WTC11 (cell line): ENCODE measurements around the gene BNC2. TPM values are rescaled to one million over a fixed set of nuclear protein-coding genes. Genes with fewer than 3 reads are reported as not detected.
A peak's percentile ranks its signal among the peaks of the same experiment; 100 is the strongest.

Experiments used
- ATAC-seq: fragments of 200-7000 bp; cut with Tn5 transposase; 2 replicates; pipeline ENCODE4 v1.10.0; 2021; ENCODE audit warnings: mild to moderate bottlenecking, moderate library complexity
- CTCF ChIA-PET: fragments of 300-600 bp; sonication (Branson Sonifier 250); formaldehyde crosslinking; loops from one replicate; lab custom pipeline; 2021; ENCODE audit warnings: antibody characterized with exemption; lab: Charles Lee
- POLR2A ChIA-PET: fragments of 350-600 bp; sonication (Branson Sonifier 250); formaldehyde crosslinking; loops from one replicate; lab custom pipeline; 2021; ENCODE audit warnings: antibody characterized with exemption; lab: Charles Lee
- DNase-seq: peaks from one replicate; pipeline ENCODE4 v3.0.0; 2021; ENCODE audit warnings: low spot score
- H3K27ac Mint-ChIP-seq: 2 replicates; pipeline ENCODE4 v1.8.0; 2021; ENCODE audit warnings: mixed read lengths
- H3K27me3 Mint-ChIP-seq: 2 replicates; pipeline ENCODE4 v1.8.0; 2021; ENCODE audit warnings: low read depth, mild to moderate bottlenecking, moderate library complexity, mixed read lengths
- H3K36me3 Mint-ChIP-seq: 2 replicates; pipeline ENCODE4 v1.8.0; 2021; ENCODE audit warnings: mixed read lengths
- H3K4me1 Mint-ChIP-seq: 2 replicates; pipeline ENCODE4 v1.8.0; 2022; ENCODE audit warnings: mixed read lengths
- H3K4me3 Mint-ChIP-seq: 2 replicates; pipeline ENCODE4 v1.8.0; 2021; ENCODE audit warnings: mild to moderate bottlenecking, moderate library complexity, mixed read lengths
- H3K9me3 Mint-ChIP-seq: 2 replicates; pipeline ENCODE4 v1.8.0; 2021; ENCODE audit warnings: mixed read lengths
- EMX1 ChIP-seq: fragments of 250-450 bp; sonication (Bioruptor Pico); IDR thresholded peaks from 2 replicates; pipeline ENCODE4 v1.8.0; 2021; ENCODE audit warnings: mild to moderate bottlenecking
- FOXJ3 ChIP-seq: sonication (generic); formaldehyde crosslinking; IDR thresholded peaks from 2 replicates; pipeline ENCODE4 v1.9.0; 2021; ENCODE audit warnings: missing genetic modification reagents, mild to moderate bottlenecking, borderline replicate concordance
- JUN ChIP-seq: sonication (generic); formaldehyde crosslinking; IDR thresholded peaks from 2 replicates; pipeline ENCODE4 v1.8.0; 2023; ENCODE audit warnings: mild to moderate bottlenecking, missing genetic modification reagents
- MLX ChIP-seq: sonication (generic); formaldehyde crosslinking; IDR thresholded peaks from 2 replicates; pipeline ENCODE4 v1.8.1; 2023; ENCODE audit warnings: mild to moderate bottlenecking, missing genetic modification reagents, moderate library complexity
- NFE2L1 ChIP-seq: sonication (generic); formaldehyde crosslinking; IDR thresholded peaks from 2 replicates; pipeline ENCODE4 v1.8.1; 2023; ENCODE audit warnings: missing genetic modification reagents
- NFYB ChIP-seq: sonication (generic); formaldehyde crosslinking; conservative IDR thresholded peaks from 2 replicates; pipeline ENCODE4 v1.8.0; 2022; ENCODE audit warnings: low read depth, missing genetic modification reagents
- RELA ChIP-seq: sonication (generic); formaldehyde crosslinking; IDR thresholded peaks from 2 replicates; pipeline ENCODE4 v1.8.1; 2022; ENCODE audit warnings: missing genetic modification reagents, mild to moderate bottlenecking, borderline replicate concordance
- SOX15 ChIP-seq: fragments of 250-450 bp; sonication (Bioruptor Pico); IDR thresholded peaks from 2 replicates; pipeline ENCODE4 v1.9.0; 2021; ENCODE audit warnings: mild to moderate bottlenecking
- SP1 ChIP-seq: sonication (generic); formaldehyde crosslinking; conservative IDR thresholded peaks from 2 replicates; pipeline ENCODE4 v1.8.1; 2022; ENCODE audit warnings: missing genetic modification reagents
- TCF7 ChIP-seq: sonication (generic); formaldehyde crosslinking; IDR thresholded peaks from 2 replicates; pipeline ENCODE4 v1.8.0; 2022; ENCODE audit warnings: mild to moderate bottlenecking, low read depth, missing genetic modification reagents, moderate library complexity
- ZBTB43 ChIP-seq: sonication (generic); formaldehyde crosslinking; IDR thresholded peaks from 2 replicates; pipeline ENCODE4 v1.8.1; 2023; ENCODE audit warnings: mild to moderate bottlenecking, missing genetic modification reagents
- ZNF138 ChIP-seq: sonication (generic); formaldehyde crosslinking; conservative IDR thresholded peaks from 2 replicates; pipeline ENCODE4 v1.8.1; 2022; ENCODE audit warnings: mild to moderate bottlenecking, moderate library complexity, missing genetic modification reagents
- ZNF219 ChIP-seq: sonication (generic); formaldehyde crosslinking; IDR thresholded peaks from 2 replicates; pipeline ENCODE4 v1.8.0; 2023; ENCODE audit warnings: missing genetic modification reagents, mild to moderate bottlenecking, borderline replicate concordance
- ZNF232 ChIP-seq: sonication (generic); formaldehyde crosslinking; IDR thresholded peaks from 2 replicates; pipeline ENCODE4 v1.8.0; 2022; ENCODE audit warnings: mild to moderate bottlenecking, missing genetic modification reagents
- ZNF416 ChIP-seq: fragments of 250-450 bp; sonication (Bioruptor Pico); IDR thresholded peaks from 2 replicates; pipeline ENCODE4 v1.9.0; 2021; ENCODE audit warnings: mild to moderate bottlenecking, inconsistent platforms
- ZNF425 ChIP-seq: fragments of 250-450 bp; sonication (Bioruptor Pico); conservative IDR thresholded peaks from 2 replicates; pipeline ENCODE4 v1.9.0; 2021; ENCODE audit warnings: mild to moderate bottlenecking
- ZNF671 ChIP-seq: fragments of 250-450 bp; sonication (Bioruptor Pico); IDR thresholded peaks from 2 replicates; pipeline ENCODE4 v1.8.0; 2021; ENCODE audit warnings: mild to moderate bottlenecking
- total RNA-seq: library from RNA; stranded (reverse); gene quantifications from 3 replicates; pipeline ENCODE4 v1.2.3, GENCODE V29; 2021
- TF ChIP-seq, protein P1 (sequence below): fragments of 250-450 bp; sonication (Bioruptor Pico); IDR thresholded peaks from 2 replicates; pipeline ENCODE4 v1.9.0; 2021; ENCODE audit warnings: moderate library complexity, mild to moderate bottlenecking, inconsistent platforms, borderline replicate concordance
- TF ChIP-seq, protein P2 (sequence below): sonication (generic); formaldehyde crosslinking; IDR thresholded peaks from 2 replicates; pipeline ENCODE4 v1.8.1; 2023; ENCODE audit warnings: mild to moderate bottlenecking, missing genetic modification reagents, borderline replicate concordance
- TF ChIP-seq, protein P3 (sequence below): sonication (generic); formaldehyde crosslinking; IDR thresholded peaks from 2 replicates; pipeline ENCODE4 v1.8.1; 2022; ENCODE audit warnings: low read depth, missing genetic modification reagents, borderline replicate concordance

The BNC2 gene
- total RNA-seq, 1 experiment from 2014 or later = 33.3 TPM

DNA sequence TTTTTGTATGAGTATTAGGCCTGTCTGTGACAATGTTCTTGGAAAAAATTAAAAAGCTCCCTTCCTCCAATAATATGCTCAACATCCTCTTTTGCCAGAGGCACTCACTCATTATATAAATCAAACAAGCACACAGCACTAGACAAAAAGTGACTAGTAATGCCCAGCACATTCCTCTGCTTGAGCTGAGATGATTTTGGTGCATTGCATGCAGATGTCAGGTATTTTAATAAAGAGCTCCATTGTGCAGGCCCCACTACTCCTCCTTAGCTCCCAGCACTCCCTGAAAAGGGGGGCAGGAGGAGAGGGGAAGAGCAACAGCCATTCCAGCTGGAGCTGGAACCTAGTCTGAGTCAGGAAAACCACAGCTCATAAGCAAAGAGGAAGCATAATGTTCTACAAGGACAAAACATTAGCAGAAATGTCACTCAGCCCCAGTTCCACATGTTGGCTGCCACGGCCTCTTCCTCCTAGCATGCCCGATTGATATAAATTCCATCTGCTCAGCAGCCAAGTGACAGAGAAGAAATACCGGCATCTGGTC is 348.5 kb downstream of the BNC2 start (continued):
- TF ChIP-seq, protein P1, sequence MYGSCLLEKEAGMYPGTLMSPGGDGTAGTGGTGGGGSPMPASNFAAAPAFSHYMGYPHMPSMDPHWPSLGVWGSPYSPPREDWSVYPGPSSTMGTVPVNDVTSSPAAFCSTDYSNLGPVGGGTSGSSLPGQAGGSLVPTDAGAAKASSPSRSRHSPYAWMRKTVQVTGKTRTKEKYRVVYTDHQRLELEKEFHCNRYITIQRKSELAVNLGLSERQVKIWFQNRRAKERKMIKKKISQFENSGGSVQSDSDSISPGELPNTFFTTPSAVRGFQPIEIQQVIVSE (CRISPR knock-in tag) = no peak

DNA sequence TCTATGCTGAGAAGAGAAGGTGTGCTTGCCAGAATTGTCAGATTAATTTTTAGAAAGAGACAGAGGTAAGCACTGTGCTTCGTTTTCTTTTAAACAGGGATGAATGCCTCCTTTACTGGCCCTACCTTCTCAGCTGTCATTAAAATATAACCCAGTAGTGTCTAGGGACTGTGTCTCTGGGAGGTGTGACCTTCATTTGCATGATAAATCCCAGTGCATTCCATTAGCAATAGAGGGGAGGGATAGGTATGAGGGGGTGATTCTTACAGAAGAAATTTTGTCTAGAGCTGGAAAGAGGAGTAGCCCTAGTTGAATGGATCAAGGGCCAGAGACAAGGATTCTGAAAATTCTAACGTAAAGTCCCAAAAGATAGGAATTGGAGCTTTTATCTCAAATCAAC is 351.5 kb downstream of the BNC2 start:
- H3K27ac Mint-ChIP-seq = peak overlapping the region; percentile 87
- no peak for TF ChIP-seq EMX1 (CRISPR knock-in tag)
- TF ChIP-seq ZNF671 (CRISPR knock-in tag) = no peak
- TF ChIP-seq NFYB (CRISPR knock-in tag) = no peak
- no peak for TF ChIP-seq NFE2L1
- TF ChIP-seq ZNF138 (CRISPR knock-in tag) = no peak
- no peak for TF ChIP-seq FOXJ3 (CRISPR knock-in tag)
- no peak for TF ChIP-seq ZNF416 (CRISPR knock-in tag)
- TF ChIP-seq RELA (CRISPR knock-in tag) = no peak
- TF ChIP-seq, protein P2, sequence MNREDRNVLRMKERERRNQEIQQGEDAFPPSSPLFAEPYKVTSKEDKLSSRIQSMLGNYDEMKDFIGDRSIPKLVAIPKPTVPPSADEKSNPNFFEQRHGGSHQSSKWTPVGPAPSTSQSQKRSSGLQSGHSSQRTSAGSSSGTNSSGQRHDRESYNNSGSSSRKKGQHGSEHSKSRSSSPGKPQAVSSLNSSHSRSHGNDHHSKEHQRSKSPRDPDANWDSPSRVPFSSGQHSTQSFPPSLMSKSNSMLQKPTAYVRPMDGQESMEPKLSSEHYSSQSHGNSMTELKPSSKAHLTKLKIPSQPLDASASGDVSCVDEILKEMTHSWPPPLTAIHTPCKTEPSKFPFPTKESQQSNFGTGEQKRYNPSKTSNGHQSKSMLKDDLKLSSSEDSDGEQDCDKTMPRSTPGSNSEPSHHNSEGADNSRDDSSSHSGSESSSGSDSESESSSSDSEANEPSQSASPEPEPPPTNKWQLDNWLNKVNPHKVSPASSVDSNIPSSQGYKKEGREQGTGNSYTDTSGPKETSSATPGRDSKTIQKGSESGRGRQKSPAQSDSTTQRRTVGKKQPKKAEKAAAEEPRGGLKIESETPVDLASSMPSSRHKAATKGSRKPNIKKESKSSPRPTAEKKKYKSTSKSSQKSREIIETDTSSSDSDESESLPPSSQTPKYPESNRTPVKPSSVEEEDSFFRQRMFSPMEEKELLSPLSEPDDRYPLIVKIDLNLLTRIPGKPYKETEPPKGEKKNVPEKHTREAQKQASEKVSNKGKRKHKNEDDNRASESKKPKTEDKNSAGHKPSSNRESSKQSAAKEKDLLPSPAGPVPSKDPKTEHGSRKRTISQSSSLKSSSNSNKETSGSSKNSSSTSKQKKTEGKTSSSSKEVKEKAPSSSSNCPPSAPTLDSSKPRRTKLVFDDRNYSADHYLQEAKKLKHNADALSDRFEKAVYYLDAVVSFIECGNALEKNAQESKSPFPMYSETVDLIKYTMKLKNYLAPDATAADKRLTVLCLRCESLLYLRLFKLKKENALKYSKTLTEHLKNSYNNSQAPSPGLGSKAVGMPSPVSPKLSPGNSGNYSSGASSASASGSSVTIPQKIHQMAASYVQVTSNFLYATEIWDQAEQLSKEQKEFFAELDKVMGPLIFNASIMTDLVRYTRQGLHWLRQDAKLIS (CRISPR knock-in tag) = no peak
- TF ChIP-seq ZNF425 (CRISPR knock-in tag) = no peak
- TF ChIP-seq TCF7 (CRISPR knock-in tag) = no peak
- no peak for TF ChIP-seq JUN (CRISPR knock-in tag)
- TF ChIP-seq SOX15 = no peak
- TF ChIP-seq ZNF219 (CRISPR knock-in tag) = no peak
- no peak for TF ChIP-seq ZBTB43
- no peak for TF ChIP-seq ZNF232
- no peak for TF ChIP-seq SP1 (CRISPR knock-in tag)
- TF ChIP-seq, protein P3, sequence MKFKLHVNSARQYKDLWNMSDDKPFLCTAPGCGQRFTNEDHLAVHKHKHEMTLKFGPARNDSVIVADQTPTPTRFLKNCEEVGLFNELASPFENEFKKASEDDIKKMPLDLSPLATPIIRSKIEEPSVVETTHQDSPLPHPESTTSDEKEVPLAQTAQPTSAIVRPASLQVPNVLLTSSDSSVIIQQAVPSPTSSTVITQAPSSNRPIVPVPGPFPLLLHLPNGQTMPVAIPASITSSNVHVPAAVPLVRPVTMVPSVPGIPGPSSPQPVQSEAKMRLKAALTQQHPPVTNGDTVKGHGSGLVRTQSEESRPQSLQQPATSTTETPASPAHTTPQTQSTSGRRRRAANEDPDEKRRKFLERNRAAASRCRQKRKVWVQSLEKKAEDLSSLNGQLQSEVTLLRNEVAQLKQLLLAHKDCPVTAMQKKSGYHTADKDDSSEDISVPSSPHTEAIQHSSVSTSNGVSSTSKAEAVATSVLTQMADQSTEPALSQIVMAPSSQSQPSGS (CRISPR knock-in tag) = no peak
- TF ChIP-seq MLX (CRISPR knock-in tag) = no peak
- H3K36me3 Mint-ChIP-seq = no peaks in the 10 kb centered on the region
- CTCF ChIA-PET = no interaction called here
- no peak overlapping the region for H3K4me3 Mint-ChIP-seq
- no peaks in the 10 kb centered on the region for H3K9me3 Mint-ChIP-seq
- H3K27me3 Mint-ChIP-seq = no peaks in the 10 kb centered on the region
- POLR2A ChIA-PET = interaction anchor here (0.8 kb wide), 1 partner anchor 13 kb away, joined by 3 read pairs; no protein-coding TSS in a partner anchor
- peaks cover 79% of the 10 kb centered on the region for H3K4me1 Mint-ChIP-seq
- ATAC-seq (peak; percentile 79), DNase-seq (peak; percentile 36)
